Kidney epithelial cell (primary cell): ENCODE data around the gene KIF20A. TPM values are rescaled to one million over a fixed set of nuclear protein-coding genes. Genes with fewer than 3 reads are reported as not detected.

ENCODE experiments used
- DNase-seq: peaks from one replicate; pipeline ENCODE4 v3.0.0-alpha.2; 2010; ENCODE audit warnings: low read depth
- H3K27me3 ChIP-seq: 2 replicates; pipeline ENCODE4 v1.6.0; 2011; ENCODE audit warnings: low read length; ENCODE audit not compliant: control insufficient read depth, insufficient read depth
- H3K36me3 ChIP-seq: 2 replicates; pipeline ENCODE4 v1.5.1; 2011; ENCODE audit warnings: low read length; ENCODE audit not compliant: control insufficient read depth, insufficient read depth
- H3K4me3 ChIP-seq: 2 replicates; pipeline ENCODE4 v1.5.1; 2011; ENCODE audit warnings: low read depth, mild to moderate bottlenecking, control low read depth, low read length
- CTCF ChIP-seq: IDR thresholded peaks from 2 replicates; pipeline ENCODE4 v1.5.1; 2011; ENCODE audit warnings: mild to moderate bottlenecking, moderate library complexity, low read length, control low read depth, inconsistent platforms; ENCODE audit not compliant: insufficient read depth, poor library complexity, severe bottlenecking
- total RNA-seq: library from RNA; depleted of rRNA; stranded (reverse); fragments of >200 nt; gene quantifications from 2 replicates; pipeline ENCODE4 v1.2.3, GENCODE V29; 2015

The KIF20A gene
- total RNA-seq, 1 donor from 2014 or later = 4.4 TPM

GRCh38 chr5:138223532-138223931 is 44.6 kb downstream of the KIF20A start:
- no peak for TF ChIP-seq CTCF
- no peak for DNase-seq
- no peaks in the 10 kb centered on the region for H3K36me3 ChIP-seq
- no peaks in the 10 kb centered on the region for H3K27me3 ChIP-seq
- H3K4me3 ChIP-seq = no peak overlapping the region

- no peak for TF ChIP-seq CTCF
- DNase-seq = no peak
- no peaks in the 10 kb centered on the region for H3K36me3 ChIP-seq
- no peak overlapping the region for H3K4me3 ChIP-seq
- H3K27me3 ChIP-seq = no peaks in the 10 kb centered on the region
Measured at GRCh38 chr5:138224712-138225111, 45.8 kb downstream of the KIF20A start.

GRCh38 chr5:138226910-138227309 is 48.0 kb downstream of the KIF20A start:
- no peak for TF ChIP-seq CTCF
- Histone ChIP-seq H3K36me3 (no peaks in the 10 kb centered on the region), H3K27me3 (no peaks in the 10 kb centered on the region), H3K4me3 (no peak overlapping the region)
- no peak for DNase-seq

GRCh38 chr5:138229387-138229786 is 50.5 kb downstream of the KIF20A start:
- TF ChIP-seq CTCF = no peak
- no peak for DNase-seq
- H3K27me3 ChIP-seq = no peaks in the 10 kb centered on the region
- no peaks in the 10 kb centered on the region for H3K36me3 ChIP-seq
- H3K4me3 ChIP-seq = no peak overlapping the region

GRCh38 chr5:138230261-138230660 is 51.3 kb downstream of the KIF20A start:
- H3K36me3 ChIP-seq = no peaks in the 10 kb centered on the region
- H3K27me3 ChIP-seq = no peaks in the 10 kb centered on the region
- H3K4me3 ChIP-seq = no peak overlapping the region
- DNase-seq = no peak
- TF ChIP-seq CTCF = no peak

GRCh38 chr5:138230981-138231589 is 52.2 kb downstream of the KIF20A start:
- no peak for DNase-seq

More at GRCh38 chr5:138230981-138231589, 52.2 kb downstream of the KIF20A start:
- H3K36me3 ChIP-seq = no peaks in the 10 kb centered on the region
- H3K4me3 ChIP-seq = no peak overlapping the region
- H3K27me3 ChIP-seq = no peaks in the 10 kb centered on the region
- TF ChIP-seq CTCF = no peak
